ENCODE measurements around the gene TVP23A.

- no peak for TF ChIP-seq CREB1 (IDR thresholded peaks at IDR 0.05; ENCODE audit: low read depth)
- TF ChIP-seq NFIC (IDR thresholded peaks at IDR 0.05), result peak; percentile 50; the same call in 1 of the 2 replicates
- no peak for TF ChIP-seq RAD21 (IDR thresholded peaks at IDR 0.05; ENCODE audit: low read depth)
- TF ChIP-seq TAF1 (IDR thresholded peaks at IDR 0.05; ENCODE audit: low read depth), result no peak
- no peak; the same call in 1 of the 2 replicates for TF ChIP-seq MAX (IDR thresholded peaks at IDR 0.05)
- no peak for TF ChIP-seq TEAD4 (IDR thresholded peaks at IDR 0.05)
- no peak for TF ChIP-seq EP300 (IDR thresholded peaks at IDR 0.05; ENCODE audit: borderline replicate concordance)
- no peak for TF ChIP-seq CEBPB (IDR thresholded peaks at IDR 0.05)
- TF ChIP-seq YY1 (IDR thresholded peaks at IDR 0.05; ENCODE audit: low read depth), result no peak
- no peak for TF ChIP-seq ZBTB7A (IDR thresholded peaks at IDR 0.05; ENCODE audit: low read depth)
Measured at GRCh38 chr16:10827691-10828341, 9.2 kb upstream of the TVP23A start.
